GM23248 (cell line): ENCODE results near the gene COL6A3. TPM values are rescaled to one million over a fixed set of nuclear protein-coding genes. Genes with fewer than 3 reads are reported as not detected.

Source experiments
- DNase-seq: peaks from one replicate; pipeline ENCODE4 v3.0.0-alpha.2; 2015
- H2AFZ ChIP-seq: fragments of 200-600 bp; sonication (generic); 2 replicates; pipeline ENCODE4 v1.6.1; 2016; ENCODE audit warnings: antibody characterized with exemption
- H3F3A ChIP-seq: fragments of 200-600 bp; sonication (generic); 2 replicates; pipeline ENCODE4 v1.6.1; 2016; ENCODE audit warnings: mild to moderate bottlenecking, antibody characterized with exemption, mixed run types; ENCODE audit not compliant: insufficient read depth
- H3K27ac ChIP-seq: fragments of 200-600 bp; sonication (generic); 2 replicates; pipeline ENCODE4 v1.5.1; 2016; ENCODE audit warnings: mild to moderate bottlenecking
- H3K27me3 ChIP-seq: fragments of 200-600 bp; sonication (generic); replicated peaks from 2 replicates; pipeline ENCODE4 v1.6.1; 2016; ENCODE audit warnings: mild to moderate bottlenecking; ENCODE audit not compliant: insufficient read depth
- H3K36me3 ChIP-seq: fragments of 200-600 bp; sonication (generic); 2 replicates; pipeline ENCODE4 v1.6.1; 2016; ENCODE audit warnings: low read depth, mild to moderate bottlenecking
- H3K4me1 ChIP-seq: fragments of 200-600 bp; sonication (generic); 2 replicates; pipeline ENCODE4 v1.6.1; 2016; ENCODE audit warnings: mild to moderate bottlenecking; ENCODE audit not compliant: insufficient read depth
- H3K4me2 ChIP-seq: fragments of 200-600 bp; sonication (generic); one replicate; pipeline ENCODE4 v1.6.1; 2016; ENCODE audit warnings: mild to moderate bottlenecking; ENCODE audit not compliant: unreplicated experiment
- H3K4me3 ChIP-seq: fragments of 200-600 bp; sonication (generic); 2 replicates; pipeline ENCODE4 v1.5.1; 2016; ENCODE audit warnings: mild to moderate bottlenecking
- H3K79me2 ChIP-seq: fragments of 200-600 bp; sonication (generic); 2 replicates; pipeline ENCODE4 v1.6.1; 2016; ENCODE audit warnings: mild to moderate bottlenecking; ENCODE audit not compliant: insufficient read depth
- H3K9ac ChIP-seq: fragments of 200-600 bp; sonication (generic); 2 replicates; pipeline ENCODE4 v1.6.1; 2016; ENCODE audit warnings: mild to moderate bottlenecking
- H3K9me2 ChIP-seq: fragments of 200-600 bp; sonication (generic); 2 replicates; pipeline ENCODE4 v1.6.1; 2016; ENCODE audit warnings: mixed run types, mild to moderate bottlenecking, moderate library complexity; ENCODE audit not compliant: insufficient read depth
- H3K9me3 ChIP-seq: fragments of 200-600 bp; sonication (generic); one replicate; pipeline ENCODE4 v1.6.1; 2017; ENCODE audit warnings: low read depth
- H4K20me1 ChIP-seq: fragments of 200-600 bp; sonication (generic); 2 replicates; pipeline ENCODE4 v1.6.0; 2016; ENCODE audit not compliant: insufficient read depth
- EZH2 ChIP-seq: fragments of 200-600 bp; sonication (generic); IDR thresholded peaks from 2 replicates; pipeline ENCODE4 v1.6.1; 2018; ENCODE audit warnings: antibody characterized with exemption, mild to moderate bottlenecking; ENCODE audit not compliant: insufficient read depth, poor library complexity, severe bottlenecking
- EZH2phosphoT487 ChIP-seq: fragments of 200-600 bp; sonication (generic); IDR thresholded peaks from 2 replicates; pipeline ENCODE4 v1.6.1; 2018; ENCODE audit warnings: antibody characterized with exemption, moderate library complexity, mild to moderate bottlenecking, low read depth; ENCODE audit not compliant: insufficient read depth
- whole genome bisulfite sequencing, 2 experiments: methylation state at CpG; one replicate each; pipeline ENCODE4 v1.1.6; 2015 to 2017; ENCODE audit warnings: low lambda C conversion rate in 2 of 2, low coverage in 1 of 2; ENCODE audit errors: missing lambda C conversion rate in 2 of 2; 5-methylcytosine and 5-hydroxymethylcytosine counted together
- in situ Hi-C: fragments of 300-500 bp; cut with MboI; formaldehyde crosslinking; loops from 2 replicates; pipeline ENCODE4 v1.15.0; 2020
- polyA plus RNA-seq: library from polyadenylated mRNA; unstranded; fragments of >200 nt; fragmentation: Nextera tagmentation; extraction: Ambion mirVana; gene quantifications from 2 replicates; pipeline ENCODE4 v1.2.1, GENCODE V29; 2016
- total RNA-seq: library from RNA; depleted of rRNA; stranded (reverse); fragments of >200 nt; shearing (Covaris generic); gene quantifications from 2 replicates; pipeline ENCODE4 v1.2.3, GENCODE V29; 2014; rRNA removed

The COL6A3 gene, protein sequence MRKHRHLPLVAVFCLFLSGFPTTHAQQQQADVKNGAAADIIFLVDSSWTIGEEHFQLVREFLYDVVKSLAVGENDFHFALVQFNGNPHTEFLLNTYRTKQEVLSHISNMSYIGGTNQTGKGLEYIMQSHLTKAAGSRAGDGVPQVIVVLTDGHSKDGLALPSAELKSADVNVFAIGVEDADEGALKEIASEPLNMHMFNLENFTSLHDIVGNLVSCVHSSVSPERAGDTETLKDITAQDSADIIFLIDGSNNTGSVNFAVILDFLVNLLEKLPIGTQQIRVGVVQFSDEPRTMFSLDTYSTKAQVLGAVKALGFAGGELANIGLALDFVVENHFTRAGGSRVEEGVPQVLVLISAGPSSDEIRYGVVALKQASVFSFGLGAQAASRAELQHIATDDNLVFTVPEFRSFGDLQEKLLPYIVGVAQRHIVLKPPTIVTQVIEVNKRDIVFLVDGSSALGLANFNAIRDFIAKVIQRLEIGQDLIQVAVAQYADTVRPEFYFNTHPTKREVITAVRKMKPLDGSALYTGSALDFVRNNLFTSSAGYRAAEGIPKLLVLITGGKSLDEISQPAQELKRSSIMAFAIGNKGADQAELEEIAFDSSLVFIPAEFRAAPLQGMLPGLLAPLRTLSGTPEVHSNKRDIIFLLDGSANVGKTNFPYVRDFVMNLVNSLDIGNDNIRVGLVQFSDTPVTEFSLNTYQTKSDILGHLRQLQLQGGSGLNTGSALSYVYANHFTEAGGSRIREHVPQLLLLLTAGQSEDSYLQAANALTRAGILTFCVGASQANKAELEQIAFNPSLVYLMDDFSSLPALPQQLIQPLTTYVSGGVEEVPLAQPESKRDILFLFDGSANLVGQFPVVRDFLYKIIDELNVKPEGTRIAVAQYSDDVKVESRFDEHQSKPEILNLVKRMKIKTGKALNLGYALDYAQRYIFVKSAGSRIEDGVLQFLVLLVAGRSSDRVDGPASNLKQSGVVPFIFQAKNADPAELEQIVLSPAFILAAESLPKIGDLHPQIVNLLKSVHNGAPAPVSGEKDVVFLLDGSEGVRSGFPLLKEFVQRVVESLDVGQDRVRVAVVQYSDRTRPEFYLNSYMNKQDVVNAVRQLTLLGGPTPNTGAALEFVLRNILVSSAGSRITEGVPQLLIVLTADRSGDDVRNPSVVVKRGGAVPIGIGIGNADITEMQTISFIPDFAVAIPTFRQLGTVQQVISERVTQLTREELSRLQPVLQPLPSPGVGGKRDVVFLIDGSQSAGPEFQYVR (N-terminal part only)
- total RNA-seq (1,362 and 1,653 TPM in 2 replicates), polyA plus RNA-seq (344 and 350 TPM in 2 replicates)

DNA sequence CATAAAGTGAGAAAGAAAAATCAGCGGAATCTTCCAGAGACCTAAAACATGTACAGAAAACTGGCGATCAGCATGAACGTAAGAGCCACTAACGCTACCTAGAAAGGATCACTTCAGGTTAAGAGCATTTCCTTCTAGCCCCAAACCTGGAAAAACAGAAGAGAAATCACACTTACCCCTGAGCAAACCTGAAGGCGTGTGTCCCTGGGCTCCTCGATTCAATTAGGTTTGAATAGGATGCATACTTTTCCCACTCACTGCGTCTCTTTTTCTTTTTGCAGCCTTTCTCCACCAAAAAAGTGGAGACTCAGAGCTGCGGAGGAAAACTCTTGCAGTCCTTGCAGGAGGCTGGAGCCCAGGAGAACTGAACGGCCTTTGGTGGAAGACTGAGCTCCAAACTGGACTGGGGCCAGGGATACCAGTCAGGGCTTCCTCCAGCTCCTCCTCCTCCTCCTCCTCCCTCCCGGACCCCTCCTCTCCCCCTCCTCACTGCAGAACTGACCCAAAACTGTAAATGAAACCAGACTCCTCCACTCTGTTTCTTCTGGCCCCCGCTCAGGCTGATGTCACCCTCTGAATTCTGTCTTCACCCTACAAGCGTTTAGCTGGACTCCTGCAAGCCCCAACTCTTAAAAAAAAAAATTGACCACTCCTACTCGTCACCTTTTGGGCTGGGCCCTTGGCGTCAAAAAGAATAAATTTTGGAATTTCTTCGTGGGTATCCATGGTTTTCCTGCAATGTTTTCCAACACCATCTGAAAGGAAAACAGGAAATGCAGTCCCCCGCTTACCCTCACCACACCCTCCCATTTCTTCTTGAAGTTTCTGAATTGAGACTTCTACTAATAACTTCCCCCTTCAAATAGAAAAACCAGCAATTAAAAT lies at the start of gene COL6A3:
TSS of gene COL6A3 (minus strand) at position 388 of the 885 bp plus-strand sequence. CDS start 17,347 bp downstream, outside the sequence.
- peak; percentile 93 for DNase-seq
- in situ Hi-C loops: no loop called here
- H3K9ac ChIP-seq: peak within 1 kb of the TSS; percentile 100

GRCh38 chr2:237459741-237460174 lies 45.8 kb upstream of the COL6A3 start:
- Histone ChIP-seq H3K27ac (peak overlapping the region; percentile 85), H4K20me1 (no peaks in the 10 kb centered on the region), H3K4me2 (peak overlapping the region; percentile 22), H3K27me3 (no peaks in the 10 kb centered on the region), H3K79me2 (no peaks in the 10 kb centered on the region), H3K4me1 (peaks cover 37% of the 10 kb centered on the region), H3K9me3 (no peaks in the 10 kb centered on the region), H2AFZ (0 out of 2 replicates have a peak overlapping the region, but pooled peaks have one; percentile 10), H3K9ac (peak overlapping the region; percentile 43), H3K4me3 (no peak overlapping the region), H3K36me3 (no peaks in the 10 kb centered on the region), H3K9me2 (peaks cover 5% of the 10 kb centered on the region; the same call in 1 of the 2 replicates), H3F3A (peaks cover 18% of the 10 kb centered on the region)
- peak; percentile 91 for DNase-seq
- in situ Hi-C loops: no loop called here
- TF ChIP-seq EZH2: no peak
- no peak for TF ChIP-seq EZH2phosphoT487
- 11 to 13% methylated on average over 3 of the region's 3 CpGs for WGBS, 2 experiments

More for the DNA sequence above, at the start of gene COL6A3:
- Histone ChIP-seq H2AFZ (peak within 1 kb of the TSS; percentile 52), H3K79me2 (peaks cover 70% of the 10 kb centered on the region), H3K9me3 (no peaks in the 10 kb centered on the region), H3F3A (peaks cover 59% of the 10 kb centered on the region), H3K27ac (peak within 1 kb of the TSS; percentile 99), H3K4me3 (peak within 1 kb of the TSS; percentile 98), H3K9me2 (no peaks in the 10 kb centered on the region), H3K27me3 (no peaks in the 10 kb centered on the region), H3K36me3 (no peaks in the 10 kb centered on the region; the same call in 1 of the 2 replicates), H3K4me1 (peaks cover 16% of the 10 kb centered on the region), H3K4me2 (peak within 1 kb of the TSS; percentile 99), H4K20me1 (no peaks in the 10 kb centered on the region)
- TF ChIP-seq EZH2phosphoT487: no peak
- no peak for TF ChIP-seq EZH2
- WGBS, 2 experiments: 0 to 2% methylated on average over 15 of the region's 16 CpGs

GRCh38 chr2:237459226-237459625 lies 45.3 kb upstream of the COL6A3 start:
- H3F3A ChIP-seq: peaks cover 18% of the 10 kb centered on the region
- WGBS, 2 experiments: 69 to 75% methylated on average over 4 of the region's 4 CpGs
- no peaks in the 10 kb centered on the region for H3K9me3 ChIP-seq
- H3K27ac ChIP-seq: peak overlapping the region; percentile 85
- DNase-seq: peak; percentile 53
- H3K4me3 ChIP-seq: no peak overlapping the region
- in situ Hi-C loops: no loop called here
- no peaks in the 10 kb centered on the region for H3K27me3 ChIP-seq
- H3K9me2 ChIP-seq: peaks cover 5% of the 10 kb centered on the region; the same call in 1 of the 2 replicates
- no peaks in the 10 kb centered on the region for H4K20me1 ChIP-seq
- TF ChIP-seq EZH2 (no peak), EZH2phosphoT487 (no peak)
- H3K9ac ChIP-seq: peak overlapping the region; percentile 43
- no peak overlapping the region for H2AFZ ChIP-seq
- H3K4me2 ChIP-seq: peak overlapping the region; percentile 22
- H3K4me1 ChIP-seq: peaks cover 37% of the 10 kb centered on the region
- H3K79me2 ChIP-seq: no peaks in the 10 kb centered on the region
- no peaks in the 10 kb centered on the region for H3K36me3 ChIP-seq
